ENCODE measurements around the gene IGFLR1.

DNA sequence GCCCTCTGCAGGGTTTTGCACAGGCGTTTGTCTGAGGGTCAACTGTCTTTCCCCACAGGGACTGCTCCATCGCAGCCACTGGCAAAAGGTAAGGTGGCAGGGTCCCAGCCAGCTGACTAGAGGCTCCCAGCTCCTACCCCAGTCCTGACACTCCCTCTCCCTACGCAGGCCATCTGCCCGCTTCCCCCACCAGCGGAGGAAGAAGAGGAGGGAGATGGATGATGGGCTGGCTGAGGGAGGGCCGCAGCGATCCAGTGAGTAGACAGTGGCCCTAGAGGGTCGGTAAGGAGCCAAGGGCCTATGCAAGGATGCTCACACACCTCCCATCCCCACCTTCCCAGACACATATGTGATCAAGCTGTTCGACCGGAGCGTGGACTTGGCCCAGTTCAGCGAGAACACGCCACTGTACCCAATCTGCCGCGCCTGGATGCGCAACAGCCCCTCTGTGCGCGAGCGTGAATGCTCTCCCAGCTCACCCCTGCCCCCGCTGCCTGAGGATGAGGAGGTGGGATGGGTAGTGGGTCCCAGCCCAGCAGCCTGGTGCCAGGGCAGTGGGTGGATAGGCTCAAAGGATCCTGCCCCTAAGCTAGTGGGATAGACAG is 10.6 kb upstream of the IGFLR1 start:
- TF ChIP-seq, protein P1, sequence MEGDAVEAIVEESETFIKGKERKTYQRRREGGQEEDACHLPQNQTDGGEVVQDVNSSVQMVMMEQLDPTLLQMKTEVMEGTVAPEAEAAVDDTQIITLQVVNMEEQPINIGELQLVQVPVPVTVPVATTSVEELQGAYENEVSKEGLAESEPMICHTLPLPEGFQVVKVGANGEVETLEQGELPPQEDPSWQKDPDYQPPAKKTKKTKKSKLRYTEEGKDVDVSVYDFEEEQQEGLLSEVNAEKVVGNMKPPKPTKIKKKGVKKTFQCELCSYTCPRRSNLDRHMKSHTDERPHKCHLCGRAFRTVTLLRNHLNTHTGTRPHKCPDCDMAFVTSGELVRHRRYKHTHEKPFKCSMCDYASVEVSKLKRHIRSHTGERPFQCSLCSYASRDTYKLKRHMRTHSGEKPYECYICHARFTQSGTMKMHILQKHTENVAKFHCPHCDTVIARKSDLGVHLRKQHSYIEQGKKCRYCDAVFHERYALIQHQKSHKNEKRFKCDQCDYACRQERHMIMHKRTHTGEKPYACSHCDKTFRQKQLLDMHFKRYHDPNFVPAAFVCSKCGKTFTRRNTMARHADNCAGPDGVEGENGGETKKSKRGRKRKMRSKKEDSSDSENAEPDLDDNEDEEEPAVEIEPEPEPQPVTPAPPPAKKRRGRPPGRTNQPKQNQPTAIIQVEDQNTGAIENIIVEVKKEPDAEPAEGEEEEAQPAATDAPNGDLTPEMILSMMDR (IDR thresholded peaks at IDR 0.05; ENCODE audit: extremely low read depth in 1 of 2, insufficient read depth in 1 of 2, low read depth in 1 of 2, low read length in 2 of 2): no peak
- TF ChIP-seq, protein P2, sequence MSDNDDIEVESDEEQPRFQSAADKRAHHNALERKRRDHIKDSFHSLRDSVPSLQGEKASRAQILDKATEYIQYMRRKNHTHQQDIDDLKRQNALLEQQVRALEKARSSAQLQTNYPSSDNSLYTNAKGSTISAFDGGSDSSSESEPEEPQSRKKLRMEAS (IDR thresholded peaks at IDR 0.05; ENCODE audit: insufficient read depth, insufficient read length): no peak
- TF ChIP-seq POLR2AphosphoS5 (IDR thresholded peaks at IDR 0.05; ENCODE audit: insufficient read depth, low read depth, low read length) (no peak), MYC (IDR thresholded peaks at IDR 0.05; ENCODE audit: low read depth, low read length) (no peak), EZH2 (IDR thresholded peaks at IDR 0.05; ENCODE audit: borderline replicate concordance, low read depth, low read length, severe bottlenecking) (no peak), POLR2A (IDR thresholded peaks at IDR 0.05; ENCODE audit: low read depth, low read length) (no peak), FOS (IDR thresholded peaks at IDR 0.05; ENCODE audit: borderline replicate concordance, insufficient read depth, low read length) (no peak)
